Heart right ventricle (tissue), 16 donors: ENCODE results near the gene PDE1A. TPM values are rescaled to one million over a fixed set of nuclear protein-coding genes. Genes with fewer than 3 reads are reported as not detected.
A peak's percentile ranks its signal among the peaks of the same experiment; 100 is the strongest.
"Not testable (repeated sequence)": the region's sequence is repeated elsewhere in the genome, so short reads cannot be mapped to it uniquely, and the experiment has no call there.

ENCODE experiments used
- ATAC-seq, 8 donors: fragments of 200-7000 bp; cut with Tn5 transposase; one replicate each; pipeline ENCODE4 v1.9.1; 2020; ENCODE audit warnings: mild to moderate bottlenecking in 8 of 8, moderate library complexity in 8 of 8, moderate number of reproducible peaks in 1 of 8
- DNase-seq, 2 donors: peaks; one replicate each; pipeline ENCODE4 v3.0.0-alpha.2; 2020
- H3K27ac ChIP-seq, 10 donors: fragments of 200-600 bp; sonication (generic) in 2 of 10; one replicate each; pipeline versions ENCODE4 v1.5.0 to v1.8.0; 2020 to 2022; ENCODE audit warnings: mild to moderate bottlenecking in 3 of 10
- H3K27me3 ChIP-seq, 7 donors: fragments of 200-600 bp; one replicate each; pipeline ENCODE4 v1.8.0; 2021 to 2022; ENCODE audit warnings: mild to moderate bottlenecking in 2 of 7
- H3K36me3 ChIP-seq, 9 donors: fragments of 200-600 bp; sonication (generic) in 1 of 9; one replicate each; pipeline versions ENCODE4 v1.5.0 to v1.8.0; 2020 to 2022; ENCODE audit warnings: mild to moderate bottlenecking in 2 of 9
- H3K4me1 ChIP-seq, 9 donors: fragments of 200-600 bp; sonication (generic) in 1 of 9; one replicate each; pipeline versions ENCODE4 v1.5.0 to v1.8.0; 2020 to 2022; ENCODE audit warnings: mild to moderate bottlenecking in 4 of 9
- H3K4me3 ChIP-seq, 10 donors: fragments of 200-600 bp; sonication (generic) in 2 of 10; one replicate each; pipeline versions ENCODE4 v1.5.0 to v1.8.0; 2020 to 2022; ENCODE audit warnings: mild to moderate bottlenecking in 7 of 10, moderate library complexity in 2 of 10
- H3K9me3 ChIP-seq, 11 donors: fragments of 200-600 bp in 10 of 11; sonication (generic) in 2 of 11; one replicate each; pipeline versions ENCODE4 v1.5.0 to v1.8.0; 2013 to 2022; ENCODE audit warnings: mild to moderate bottlenecking in 2 of 11, control low read depth in 1 of 11, moderate library complexity in 1 of 11
- WGBS, 2 donors: extraction: QIAGEN DNeasy Blood & Tissue Kit; methylation state at CpG; one replicate each; pipeline ENCODE4 v1.1.7; 2013; ENCODE audit warnings: inconsistent platforms in 1 of 2; 5-methylcytosine and 5-hydroxymethylcytosine counted together
- intact Hi-C, 10 donors: fragments of 100-400 bp; cut with DNase I; formaldehyde crosslinking; loops; one replicate each; pipeline versions ENCODE4 v1.11.1 to v1.14.2; 2022
- polyA plus RNA-seq, 2 donors: library from polyadenylated mRNA; stranded (reverse); fragments of 200-250 nt; gene quantifications; one replicate each; pipeline ENCODE4 v1.2.3, GENCODE V29; 2013
- total RNA-seq, 10 donors: library from RNA; stranded (reverse); fragmentation: NEBNext Ultra II Directional in 3 of 10; extraction: Animal tissue kit (Norgen Biotek cat#: 25700) in 3 of 10; gene quantifications; one replicate each; pipeline versions ENCODE4 v1.2.1 to v1.2.4, GENCODE V29; 2021 to 2023
- TF ChIP-seq, protein P1 (sequence below), 9 donors: fragments of 200-600 bp; sonication (generic) in 2 of 9; IDR thresholded peaks; one replicate each; pipeline versions ENCODE4 v1.5.0 to v1.8.0; 2021 to 2022; ENCODE audit warnings: antibody characterized with exemption in 9 of 9, mild to moderate bottlenecking in 5 of 9, moderate library complexity in 1 of 9
- donor health status: Arrhythmogenic right ventricular cardiomyopathy.
- donor health status: ischemic (EF 13 %, LVEDD 7.1; RV severe dilation, severe dysfunction).
- donor health status: healthy with polysubstance abuse.
- donor health status: DM: no; HTN: yes; CAD: no.
- donor health status: DM: no; HTN: no; CAD: no.
- donor health status: ischemic (EF 25% LVEDD 6.9; RV normal size, moderate dysfunction).
- donor health status: ischemic (EF 25% LVEDD 5.7; RV mildly dilated, moderate dysfunction).
- donor health status: healthy.
- donor health status: DM: yes; HTN: yes; CAD: no.
- donor health status: Ischemic cardiomyopathy.
- donor health status: ischemic (EF 35%, LVEDD 5.7; RV mildly dilated, moderate dysfunction).
- donor health status: nonischemic (EF 11% LVEDD 7.7; RV severe dilation, severe dysfunction).
- donor health status: DM: yes; HTN: yes; CAD: no.
- donor health status: PGD.
- donor health status: ischemic (EF 29% LVEDD 5.4; RV normal size, mild dysfunction).
- donor health status: nonischemic (EF 23%, LVEDD 6.1; RV moderate dilation, normal function).

The PDE1A gene
- total and polyA plus RNA-seq, 12 donors, result 3.6 to 66.7 (median 14.8) TPM

GRCh38 chr2:182281276-182281675 is 145.6 kb downstream of the PDE1A start:
- no peaks in the 10 kb centered on the region for H3K27me3 ChIP-seq
- H3K36me3 ChIP-seq, result peaks cover 0 to 6% (median 0%) of the 10 kb centered on the region in 9 donors
- DNase-seq (no peak), ATAC-seq (no peak)
- H3K4me1 ChIP-seq, result peaks cover 0 to 13% (median 0%) of the 10 kb centered on the region in 9 donors
- H3K4me3 ChIP-seq, result no peak overlapping the region
- intact Hi-C loops, result no loop called here
- 53 to 68% methylated on average over 3 of the region's 3 CpGs for WGBS, 2 donors
- H3K27ac ChIP-seq, result peak overlapping the region in 1 of 10 donors; percentile 18
- TF ChIP-seq, protein P1, sequence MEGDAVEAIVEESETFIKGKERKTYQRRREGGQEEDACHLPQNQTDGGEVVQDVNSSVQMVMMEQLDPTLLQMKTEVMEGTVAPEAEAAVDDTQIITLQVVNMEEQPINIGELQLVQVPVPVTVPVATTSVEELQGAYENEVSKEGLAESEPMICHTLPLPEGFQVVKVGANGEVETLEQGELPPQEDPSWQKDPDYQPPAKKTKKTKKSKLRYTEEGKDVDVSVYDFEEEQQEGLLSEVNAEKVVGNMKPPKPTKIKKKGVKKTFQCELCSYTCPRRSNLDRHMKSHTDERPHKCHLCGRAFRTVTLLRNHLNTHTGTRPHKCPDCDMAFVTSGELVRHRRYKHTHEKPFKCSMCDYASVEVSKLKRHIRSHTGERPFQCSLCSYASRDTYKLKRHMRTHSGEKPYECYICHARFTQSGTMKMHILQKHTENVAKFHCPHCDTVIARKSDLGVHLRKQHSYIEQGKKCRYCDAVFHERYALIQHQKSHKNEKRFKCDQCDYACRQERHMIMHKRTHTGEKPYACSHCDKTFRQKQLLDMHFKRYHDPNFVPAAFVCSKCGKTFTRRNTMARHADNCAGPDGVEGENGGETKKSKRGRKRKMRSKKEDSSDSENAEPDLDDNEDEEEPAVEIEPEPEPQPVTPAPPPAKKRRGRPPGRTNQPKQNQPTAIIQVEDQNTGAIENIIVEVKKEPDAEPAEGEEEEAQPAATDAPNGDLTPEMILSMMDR (IDR thresholded peaks at IDR 0.05), result no peak
- H3K9me3 ChIP-seq, result peaks cover 0 to 24% (median 13%) of the 10 kb centered on the region in 11 donors

- H3K27me3 ChIP-seq, result no peaks in the 10 kb centered on the region
- H3K4me3 ChIP-seq, result no peak overlapping the region
- ATAC-seq (peak in 5 of 8 donors; percentile 42 to 67 (median 56)), DNase-seq (peak in 1 of 2 donors; percentile 18)
- H3K4me1 ChIP-seq, result peaks cover 0 to 13% (median 0%) of the 10 kb centered on the region in 9 donors
- H3K27ac ChIP-seq, result peak overlapping the region in 3 of 10 donors; percentile 10 to 36 (median 18)
- intact Hi-C loops, result no loop called here
- TF ChIP-seq, protein P1 (IDR thresholded peaks at IDR 0.05), result no peak
- H3K36me3 ChIP-seq, result peaks cover 0 to 6% (median 0%) of the 10 kb centered on the region in 9 donors
- peaks cover 0 to 36% (median 13%) of the 10 kb centered on the region in 11 donors for H3K9me3 ChIP-seq
Observed at GRCh38 chr2:182280118-182280517, 146.7 kb downstream of the PDE1A start.

DNA sequence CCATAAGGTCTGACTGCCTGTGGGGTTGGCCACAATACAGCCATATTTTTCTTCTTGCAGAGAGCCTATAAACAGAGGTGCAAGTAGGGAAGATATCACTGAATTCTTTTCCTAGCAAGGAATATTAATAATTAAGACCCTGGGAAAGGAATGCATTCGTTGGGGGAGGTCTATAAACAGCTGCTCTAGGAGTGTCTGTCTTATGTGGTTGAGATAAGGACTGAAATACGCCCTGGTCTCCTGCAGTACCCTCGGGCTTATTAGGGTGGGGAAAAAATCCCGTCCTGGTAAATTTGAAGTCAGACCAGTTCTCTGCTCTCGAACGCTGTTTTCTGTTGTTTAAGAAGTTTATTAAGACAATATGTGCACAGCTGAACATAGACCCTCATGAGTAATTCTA is 150.2 kb downstream of the PDE1A start:
- intact Hi-C loops, H3K36me3 ChIP-seq, H3K4me3 ChIP-seq, H3K27me3 ChIP-seq, H3K27ac ChIP-seq, ATAC-seq, DNase-seq: not testable (repeated sequence)
- WGBS, 2 donors, result 82 to 85% methylated on average over 6 of the region's 6 CpGs
- Histone ChIP-seq H3K4me1 (peaks cover 0 to 13% (median 0%) of the 10 kb centered on the region in 9 donors), H3K9me3 (peaks cover 0 to 41% (median 13%) of the 10 kb centered on the region in 11 donors)

- H3K36me3 ChIP-seq, result no peaks in the 10 kb centered on the region
- peak in 1 of 8 donors; percentile 27 for ATAC-seq
- no peak overlapping the region for H3K4me3 ChIP-seq
- WGBS, 2 donors, result 68 to 74% methylated on average over 1 of the region's 1 CpG
- peaks cover 0 to 11% (median 0%) of the 10 kb centered on the region in 9 donors for H3K4me1 ChIP-seq
- intact Hi-C loops, result no loop called here
- no peaks in the 10 kb centered on the region for H3K27me3 ChIP-seq
- H3K27ac ChIP-seq, result no peak overlapping the region
- TF ChIP-seq, protein P1 (IDR thresholded peaks at IDR 0.05), result no peak
- no peaks in the 10 kb centered on the region for H3K9me3 ChIP-seq
- DNase-seq, result no peak
Observed at GRCh38 chr2:182267971-182268370, 158.9 kb downstream of the PDE1A start.

GRCh38 chr2:182266909-182267308 is 159.9 kb downstream of the PDE1A start:
- Histone ChIP-seq H3K4me1 (peaks cover 0 to 11% (median 0%) of the 10 kb centered on the region in 9 donors), H3K9me3 (no peaks in the 10 kb centered on the region), H3K27me3 (no peaks in the 10 kb centered on the region), H3K27ac (no peak overlapping the region), H3K4me3 (no peak overlapping the region), H3K36me3 (no peaks in the 10 kb centered on the region)
- TF ChIP-seq, protein P1 (IDR thresholded peaks at IDR 0.05), result no peak
- intact Hi-C loops, result no loop called here
- ATAC-seq, result no peak
- DNase-seq, result no peak
